Coronary artery (tissue), 2 donors: ENCODE results near the gene CEMIP2.

Experiments used
- DNase-seq: peaks from one replicate; pipeline ENCODE4 v3.0.0-alpha.2; 2017; ENCODE audit warnings: low spot score
- H3K27ac ChIP-seq, 2 donors: fragments of 200-600 bp; sonication (generic); one replicate each; pipeline ENCODE4 v1.5.1; 2016 to 2019
- H3K4me3 ChIP-seq: fragments of 200-600 bp; sonication (generic); 2 replicates; pipeline ENCODE4 v1.5.1; 2016; ENCODE audit warnings: mild to moderate bottlenecking, moderate library complexity
- TF ChIP-seq, protein P1 (sequence below): fragments of 200-600 bp; sonication (generic); IDR thresholded peaks from one replicate; pipeline ENCODE4 v1.5.1; 2019; ENCODE audit warnings: antibody characterized with exemption

CEMIP2 gene

DNA sequence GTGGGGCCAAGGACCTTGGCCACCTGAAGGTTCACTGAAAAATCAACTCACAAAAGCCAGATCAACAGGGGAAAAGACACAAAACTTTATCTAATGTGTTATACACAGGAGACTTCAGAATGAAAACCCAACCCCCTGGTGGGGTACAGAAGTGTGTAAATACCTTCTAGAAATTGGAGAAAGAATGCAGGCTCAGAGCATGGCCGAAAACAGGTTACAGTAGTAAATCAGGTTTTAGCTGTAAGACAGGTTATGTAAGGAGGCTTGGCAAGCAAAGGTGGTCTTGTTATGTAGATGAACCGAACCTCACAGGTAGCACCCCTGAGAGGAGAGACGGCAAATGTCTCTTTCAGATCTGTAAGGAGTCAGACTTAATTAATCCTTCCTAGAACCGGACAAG is 10.0 kb downstream of the CEMIP2 start:
- Histone ChIP-seq H3K27ac (no peak overlapping the region), H3K4me3 (no peak overlapping the region)
- TF ChIP-seq, protein P1, sequence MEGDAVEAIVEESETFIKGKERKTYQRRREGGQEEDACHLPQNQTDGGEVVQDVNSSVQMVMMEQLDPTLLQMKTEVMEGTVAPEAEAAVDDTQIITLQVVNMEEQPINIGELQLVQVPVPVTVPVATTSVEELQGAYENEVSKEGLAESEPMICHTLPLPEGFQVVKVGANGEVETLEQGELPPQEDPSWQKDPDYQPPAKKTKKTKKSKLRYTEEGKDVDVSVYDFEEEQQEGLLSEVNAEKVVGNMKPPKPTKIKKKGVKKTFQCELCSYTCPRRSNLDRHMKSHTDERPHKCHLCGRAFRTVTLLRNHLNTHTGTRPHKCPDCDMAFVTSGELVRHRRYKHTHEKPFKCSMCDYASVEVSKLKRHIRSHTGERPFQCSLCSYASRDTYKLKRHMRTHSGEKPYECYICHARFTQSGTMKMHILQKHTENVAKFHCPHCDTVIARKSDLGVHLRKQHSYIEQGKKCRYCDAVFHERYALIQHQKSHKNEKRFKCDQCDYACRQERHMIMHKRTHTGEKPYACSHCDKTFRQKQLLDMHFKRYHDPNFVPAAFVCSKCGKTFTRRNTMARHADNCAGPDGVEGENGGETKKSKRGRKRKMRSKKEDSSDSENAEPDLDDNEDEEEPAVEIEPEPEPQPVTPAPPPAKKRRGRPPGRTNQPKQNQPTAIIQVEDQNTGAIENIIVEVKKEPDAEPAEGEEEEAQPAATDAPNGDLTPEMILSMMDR, result no peak
- no peak for DNase-seq

DNA sequence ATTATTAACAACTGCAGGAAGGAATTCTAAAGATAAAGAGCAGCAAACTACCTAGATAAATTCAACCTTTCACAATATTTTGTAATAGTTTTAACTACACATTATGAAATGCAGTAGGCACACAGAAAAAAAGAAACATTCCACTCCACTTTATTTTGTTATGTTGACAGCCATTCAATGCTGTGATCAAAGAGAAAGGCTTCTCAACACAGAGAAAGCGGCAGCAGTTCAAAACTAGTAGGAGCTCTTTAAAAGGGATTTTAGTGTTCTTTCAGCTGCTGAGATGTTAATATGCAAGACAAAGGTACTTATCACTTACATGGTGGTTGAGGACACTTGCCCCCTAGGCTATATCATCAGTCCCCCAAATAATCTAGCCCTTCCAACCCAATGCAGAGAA is 11.6 kb downstream of the CEMIP2 start:
- TF ChIP-seq, protein P1, result no peak
- Histone ChIP-seq H3K4me3 (no peak overlapping the region), H3K27ac (no peak overlapping the region)
- no peak for DNase-seq

DNA sequence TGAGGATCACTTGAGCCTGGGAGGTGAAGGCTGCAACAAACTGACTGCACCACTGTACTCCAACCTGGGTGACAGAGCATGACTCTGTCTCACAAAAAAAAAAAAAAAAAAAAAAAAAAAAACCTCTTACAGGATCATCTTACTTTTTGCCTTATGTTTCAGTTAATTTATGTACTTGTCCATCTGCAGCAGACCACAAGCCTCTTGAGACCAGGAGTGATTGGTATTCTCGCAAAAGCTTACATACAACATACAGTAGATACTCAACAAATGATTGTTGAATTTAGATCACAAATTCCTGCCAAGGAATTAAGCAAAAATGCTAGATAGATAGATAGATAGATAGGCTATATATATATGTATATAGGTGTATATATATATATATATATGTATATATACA is 12.4 kb downstream of the CEMIP2 start:
- TF ChIP-seq, protein P1, result no peak
- H3K4me3 ChIP-seq, result no peak overlapping the region
- H3K27ac ChIP-seq, result no peak overlapping the region
- DNase-seq, result no peak

DNA sequence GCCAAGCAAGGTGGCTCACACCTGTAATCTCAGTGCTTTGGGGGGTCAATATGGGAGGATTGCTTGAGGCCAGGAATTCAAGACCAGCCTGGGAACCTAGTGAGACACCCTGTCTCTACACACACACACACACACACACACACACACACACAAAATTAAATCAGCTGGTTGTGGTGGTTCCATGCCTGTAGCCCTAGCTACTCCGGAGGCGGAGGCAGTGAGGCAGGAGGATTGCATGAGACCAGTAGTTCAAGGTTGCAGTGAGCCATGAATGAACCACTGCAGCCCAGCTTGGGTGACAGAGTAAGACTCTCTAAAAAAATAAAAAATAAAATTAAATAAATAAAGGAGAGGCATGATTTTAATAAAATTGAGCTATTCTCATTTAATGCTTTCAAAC is 13.1 kb downstream of the CEMIP2 start:
- H3K4me3 ChIP-seq, result no peak overlapping the region
- DNase-seq, result no peak
- H3K27ac ChIP-seq, result no peak overlapping the region
- TF ChIP-seq, protein P1, result no peak

DNA sequence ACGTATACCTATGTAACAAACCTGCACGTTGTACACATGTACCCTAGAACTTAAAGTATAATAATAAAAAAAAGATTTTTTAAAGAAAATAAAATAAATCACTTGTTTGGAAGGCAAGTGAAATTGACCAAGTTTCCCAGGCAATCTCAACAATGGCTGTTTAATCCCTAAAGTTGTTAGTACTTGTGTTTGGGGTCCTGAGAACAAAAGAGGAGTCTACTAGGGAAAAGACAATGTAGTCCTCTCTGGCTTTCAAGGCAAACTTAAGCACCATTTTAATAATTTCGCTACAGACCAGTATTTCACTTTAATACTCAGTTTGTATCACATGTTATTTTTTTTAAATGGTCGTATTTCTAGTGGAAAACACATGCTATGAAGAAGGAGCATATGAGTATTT is 14.2 kb downstream of the CEMIP2 start:
- no peak overlapping the region for H3K4me3 ChIP-seq
- TF ChIP-seq, protein P1, result no peak
- no peak for DNase-seq

DNA sequence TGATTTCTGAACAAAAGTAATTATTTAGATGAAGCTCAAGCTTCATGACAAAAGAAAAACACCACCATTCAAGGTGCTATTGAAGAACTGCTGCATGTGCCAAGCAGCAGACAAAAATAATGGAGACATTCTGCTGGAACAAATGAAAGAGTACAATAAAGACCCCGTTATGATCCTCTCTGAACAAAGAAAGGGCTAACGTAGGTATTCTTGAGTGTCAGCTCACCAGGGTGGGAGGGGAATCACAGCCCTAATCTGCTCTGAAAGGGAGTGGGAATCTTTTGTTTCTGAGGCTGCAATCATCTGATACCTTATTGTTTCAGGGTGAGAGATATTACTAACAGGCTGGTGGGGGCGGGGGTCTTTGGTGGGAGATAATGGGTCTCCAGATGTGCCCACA is 15.4 kb downstream of the CEMIP2 start:
- Histone ChIP-seq H3K27ac (no peak overlapping the region), H3K4me3 (no peak overlapping the region)
- TF ChIP-seq, protein P1, result no peak
- no peak for DNase-seq

More for the DNA sequence above, 14.2 kb downstream of the CEMIP2 start:
- H3K27ac ChIP-seq, result no peak overlapping the region

DNA sequence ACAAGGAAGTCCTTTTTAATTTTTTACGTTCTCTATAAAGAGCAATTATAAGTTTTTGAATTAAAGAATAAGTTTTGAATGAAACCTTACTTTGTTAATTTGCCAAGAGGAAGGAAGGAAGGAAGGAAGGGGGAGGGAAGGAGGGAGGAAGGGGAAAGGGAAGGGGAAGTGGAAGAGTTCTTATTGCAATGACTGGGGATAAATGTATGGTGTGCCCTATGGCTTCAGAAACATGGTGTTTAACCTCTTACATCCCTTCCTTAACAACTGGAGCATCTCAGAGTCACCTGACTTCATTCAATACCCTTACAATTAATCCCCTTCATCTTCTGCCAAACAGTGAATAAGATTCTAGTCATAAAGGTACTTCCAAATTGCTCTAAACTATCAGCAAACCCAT is 16.0 kb downstream of the CEMIP2 start:
- H3K27ac ChIP-seq, result no peak overlapping the region
- DNase-seq, result no peak
- TF ChIP-seq, protein P1, result no peak
- H3K4me3 ChIP-seq, result no peak overlapping the region
